ENCODE data around the gene SOS2.

GRCh38 chr14:50082308-50082742, 149.1 kb downstream of the SOS2 start:
- no peak for TF ChIP-seq EZH2phosphoT487 (IDR thresholded peaks at IDR 0.05; ENCODE audit: insufficient read depth, low read depth)
- no peak for TF ChIP-seq EZH2 (IDR thresholded peaks at IDR 0.05; ENCODE audit: insufficient read depth, poor library complexity, severe bottlenecking)
